GM23248 (cell line): Measurements from ENCODE around the gene SLC1A6.

Source experiments
- EZH2 ChIP-seq: fragments of 200-600 bp; sonication (generic); IDR thresholded peaks from 2 replicates; pipeline ENCODE4 v1.6.1; 2018; ENCODE audit warnings: antibody characterized with exemption, mild to moderate bottlenecking; ENCODE audit not compliant: insufficient read depth, poor library complexity, severe bottlenecking
- EZH2phosphoT487 ChIP-seq: fragments of 200-600 bp; sonication (generic); IDR thresholded peaks from 2 replicates; pipeline ENCODE4 v1.6.1; 2018; ENCODE audit warnings: antibody characterized with exemption, moderate library complexity, mild to moderate bottlenecking, low read depth; ENCODE audit not compliant: insufficient read depth

DNA sequence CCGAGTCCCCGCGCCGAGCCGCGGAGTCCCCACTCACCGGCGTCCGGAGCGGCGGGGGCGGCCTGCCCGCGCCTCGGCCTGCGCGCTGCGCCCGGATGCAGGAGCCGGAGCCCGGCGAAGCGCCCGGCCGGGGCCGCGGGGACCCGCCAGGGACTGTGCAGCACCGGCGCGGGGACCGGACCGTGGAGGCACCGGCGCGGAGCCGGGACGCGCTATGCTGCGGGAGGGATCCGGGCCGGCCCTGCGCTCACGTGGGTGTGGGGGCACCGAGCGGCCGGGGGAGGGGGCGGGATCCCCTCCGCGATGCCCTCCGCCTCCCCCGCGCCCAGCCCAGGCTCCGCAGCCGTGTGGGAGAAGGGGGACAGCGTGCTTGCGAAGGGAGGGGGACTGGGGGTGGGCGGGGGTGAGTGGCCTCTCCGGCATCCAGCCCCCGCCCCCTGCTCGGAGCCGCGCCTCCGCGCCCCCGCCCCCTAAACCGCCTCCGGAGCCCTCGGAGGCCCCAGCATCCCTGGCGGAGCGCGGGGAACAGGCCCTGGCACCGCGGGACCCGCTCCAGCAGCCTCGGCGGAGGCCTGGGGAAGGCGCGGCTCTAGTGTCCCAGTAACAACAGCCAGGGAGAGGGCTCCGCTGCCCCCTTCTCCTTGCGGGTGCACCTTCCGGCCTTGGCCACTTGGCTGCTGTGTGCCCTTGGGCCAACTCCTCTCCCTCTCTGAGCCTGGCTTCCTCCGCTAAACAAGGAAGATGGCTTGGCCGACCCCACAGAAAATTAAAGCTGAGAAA, at the start of gene SLC1A6:
- no peak for TF ChIP-seq EZH2phosphoT487
- no peak for TF ChIP-seq EZH2
